ENCODE measurements around the gene DGKA.

- TF ChIP-seq CTCF (IDR thresholded peaks at IDR 0.05) (no peak), EZH2phosphoT487 (IDR thresholded peaks at IDR 0.05) (no peak), EZH2 (IDR thresholded peaks at IDR 0.05) (no peak)
Measured at GRCh38 chr12:55901881-55902490, 29.0 kb upstream of the DGKA start.
